GM21390 (cell line): ENCODE results near the gene PDCD10.

ENCODE experiments used
- ATAC-seq: cut with Tn5 transposase; IDR thresholded peaks from one replicate; pipeline ENCODE4 v1.9.1; 2021; ENCODE audit not compliant: unreplicated experiment

The PDCD10 gene

DNA sequence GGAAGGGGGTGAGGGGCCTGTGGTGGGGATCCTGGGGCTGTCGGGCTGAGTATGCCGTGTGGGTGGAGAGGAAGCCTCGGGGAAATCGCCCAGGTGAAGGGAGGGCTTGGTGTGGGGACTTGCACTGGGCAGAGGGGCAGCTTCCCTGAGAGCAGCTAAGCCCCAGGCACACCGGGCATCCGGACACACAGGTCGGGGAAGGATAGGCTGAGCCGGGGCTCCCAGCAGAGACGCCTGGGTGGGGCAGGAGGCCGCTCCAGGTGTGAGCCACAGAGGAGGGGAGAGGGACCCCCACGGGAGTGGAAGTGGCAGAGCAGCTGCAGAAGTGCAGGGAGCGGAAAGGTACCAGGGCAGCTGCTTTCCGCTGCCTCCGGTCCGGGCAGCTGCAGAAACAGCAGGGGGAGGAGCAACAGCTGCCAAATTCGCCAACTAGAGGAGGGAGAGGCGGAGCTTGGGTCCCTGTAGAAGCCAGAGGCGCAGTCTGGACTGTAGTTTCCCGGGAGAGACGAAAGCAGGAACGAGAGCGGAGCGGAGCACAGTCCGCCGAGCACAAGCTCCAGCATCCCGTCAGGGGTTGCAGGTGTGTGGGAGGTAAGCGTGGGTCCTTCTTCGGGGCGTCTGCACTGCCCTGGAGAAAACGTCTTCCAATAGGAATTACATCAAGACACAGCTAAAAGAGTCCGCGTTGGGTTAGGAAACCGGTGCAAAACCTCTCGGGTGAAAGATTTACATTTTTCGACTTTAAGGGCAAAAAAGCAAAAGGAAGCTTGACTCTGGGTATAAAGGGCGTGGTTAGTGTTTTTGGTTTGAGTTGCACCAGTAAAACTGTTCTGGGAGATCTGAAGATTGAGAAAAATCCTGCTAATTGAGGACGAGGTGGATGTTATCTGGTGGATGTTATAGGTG, 794 bp upstream of the PDCD10 start, which contains the start of gene SERPINI1:
Gene SERPINI1, plus strand, starts transcription at position 489 of the 906 bp plus-strand sequence. CDS start 53,408 bp downstream, outside the sequence.
- peak; percentile 59 for ATAC-seq

DNA sequence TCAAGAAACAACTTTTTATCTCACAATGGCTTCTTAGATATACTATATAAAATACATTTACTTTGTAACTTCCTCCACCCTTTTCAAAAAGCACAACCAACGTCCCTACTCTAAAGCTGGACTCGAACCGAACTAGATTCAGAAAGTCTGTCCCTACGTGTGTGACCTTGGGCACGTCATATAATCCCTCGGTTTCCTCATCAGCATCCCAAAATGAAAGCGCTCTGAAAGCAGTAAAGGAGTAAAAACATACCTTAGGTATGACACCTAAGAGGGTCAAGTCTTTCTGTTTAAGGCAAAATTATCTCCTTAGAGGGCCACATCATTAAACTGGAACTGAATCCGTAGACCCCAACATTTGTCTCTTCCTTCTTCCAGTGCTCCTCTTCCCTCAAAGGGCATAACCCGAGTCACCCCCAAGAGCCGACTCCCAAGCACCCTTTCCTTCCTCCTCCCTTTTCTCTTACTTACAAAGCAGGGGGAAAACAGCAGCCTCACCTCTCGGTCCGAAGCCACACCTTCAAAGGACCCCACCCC, 663 bp downstream of the PDCD10 start:
- no peak for ATAC-seq

DNA sequence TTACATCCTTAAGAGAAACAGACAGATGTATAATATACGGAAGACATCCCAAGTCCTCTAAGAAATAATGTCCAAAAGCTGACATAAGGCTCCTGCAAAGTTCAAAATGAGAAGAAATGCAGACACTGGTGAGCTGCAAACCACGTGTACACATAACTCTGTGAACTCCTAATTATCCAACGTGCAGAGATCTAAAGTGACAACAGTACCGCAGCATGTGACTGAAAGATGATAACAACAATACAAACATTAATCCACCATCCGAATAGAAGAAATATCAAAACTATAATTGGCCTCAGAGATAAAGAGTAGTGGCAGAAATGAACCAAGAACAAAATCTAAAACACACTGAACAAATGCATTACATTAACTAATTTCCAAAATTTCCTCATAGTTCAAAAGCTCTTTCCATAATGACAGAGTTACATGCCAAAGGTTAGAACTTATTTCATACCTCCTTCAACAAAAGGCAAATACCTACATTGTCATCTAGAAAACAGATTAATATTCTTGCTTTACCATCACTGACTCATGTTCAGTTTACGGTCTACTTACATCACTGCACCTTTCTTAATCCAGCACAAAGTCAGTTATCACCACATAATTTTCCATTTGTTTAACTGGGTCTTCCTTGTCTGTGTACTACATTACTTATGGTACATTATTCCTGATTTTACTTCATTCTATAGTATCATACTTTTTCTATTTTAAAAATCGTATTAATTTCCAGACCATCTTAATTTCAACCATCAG, 2.2 kb downstream of the PDCD10 start:
- ATAC-seq = no peak

DNA sequence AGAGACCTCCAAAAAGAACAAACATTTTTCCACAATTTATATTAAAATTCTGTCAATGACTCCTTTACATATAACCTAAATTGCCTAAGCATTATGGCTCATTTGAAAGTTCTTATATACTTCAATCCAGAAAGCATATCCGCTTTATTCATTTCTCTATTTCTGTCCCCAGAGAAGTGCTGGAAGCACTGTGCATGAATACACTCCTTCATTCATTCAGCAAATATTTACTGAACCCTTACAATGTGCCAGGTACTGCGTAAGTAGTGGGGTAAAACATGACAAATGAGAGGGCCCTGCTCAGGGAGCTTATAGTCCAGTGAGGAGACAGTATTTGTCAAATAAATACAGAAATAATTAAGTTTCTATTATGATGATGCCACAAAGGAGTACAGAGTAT, 3.3 kb downstream of the PDCD10 start:
- ATAC-seq = no peak

DNA sequence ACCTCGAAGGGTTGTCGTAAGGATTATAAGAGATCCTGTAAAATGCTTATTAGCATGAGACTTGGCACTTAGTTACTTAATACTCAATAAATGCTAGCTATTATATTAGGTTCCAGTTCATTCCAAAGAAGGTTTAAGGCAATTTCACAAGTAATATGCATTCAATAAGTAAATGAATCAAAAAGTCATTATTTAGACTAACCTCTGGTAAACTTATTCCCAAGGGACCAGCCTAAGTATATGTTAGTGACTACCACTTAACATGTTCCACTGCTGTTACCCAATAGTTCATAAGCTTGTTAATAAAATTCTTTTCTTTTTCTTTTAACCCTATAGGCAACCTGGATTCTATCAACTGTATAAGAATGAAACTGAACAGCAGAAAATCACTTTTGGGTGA, 5.1 kb downstream of the PDCD10 start:
- no peak for ATAC-seq

DNA sequence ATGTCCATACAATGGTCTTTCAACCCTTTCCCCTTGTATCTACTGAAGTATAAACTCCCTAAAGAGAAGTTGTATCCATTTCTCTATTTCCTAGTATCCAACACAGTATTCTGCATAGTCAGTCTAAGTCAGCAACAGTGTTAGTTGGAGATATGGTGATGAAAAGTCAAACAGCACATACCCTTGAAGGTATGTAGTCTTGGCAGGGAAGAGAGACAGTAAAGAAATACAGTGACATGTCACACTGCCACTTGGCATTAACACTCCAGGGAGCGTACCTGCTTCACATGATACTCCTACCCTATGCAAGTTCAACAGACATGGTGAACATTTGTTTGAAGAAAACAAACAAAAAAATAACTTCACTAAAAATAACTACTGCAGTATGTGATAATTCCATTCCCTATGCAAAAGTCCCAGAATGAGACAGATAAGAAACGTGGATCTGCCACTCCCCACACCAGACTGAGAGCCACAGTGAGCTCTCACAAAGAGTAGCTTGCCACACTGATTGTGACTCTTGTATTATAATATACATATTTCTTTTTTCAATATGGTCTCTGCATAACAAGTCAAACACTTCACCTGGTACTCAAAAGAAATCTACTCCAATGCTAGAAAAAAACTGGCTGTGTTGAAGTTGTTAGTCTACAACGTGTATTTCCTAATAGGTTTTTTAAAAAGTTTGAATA, 5.9 kb downstream of the PDCD10 start:
- ATAC-seq = no peak

DNA sequence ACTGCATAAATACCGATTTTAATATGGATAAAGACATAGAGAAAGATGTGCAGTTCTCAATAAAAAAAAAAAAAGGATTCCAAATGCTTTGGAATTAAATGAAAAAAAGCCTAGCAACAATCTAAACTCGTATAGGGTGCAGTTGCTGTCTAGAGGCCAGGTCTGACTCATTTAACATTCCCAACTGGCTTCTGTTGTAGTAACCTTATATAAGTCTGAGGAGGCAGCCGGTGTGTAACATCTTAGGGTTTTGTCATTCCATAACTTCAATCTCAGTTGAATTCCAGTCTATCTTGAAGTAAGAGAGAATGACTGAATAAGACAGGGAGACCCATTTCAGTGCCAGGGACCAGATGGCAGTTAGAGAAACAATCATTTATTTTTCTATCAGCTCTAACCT, 6.5 kb downstream of the PDCD10 start:
- ATAC-seq = no peak

DNA sequence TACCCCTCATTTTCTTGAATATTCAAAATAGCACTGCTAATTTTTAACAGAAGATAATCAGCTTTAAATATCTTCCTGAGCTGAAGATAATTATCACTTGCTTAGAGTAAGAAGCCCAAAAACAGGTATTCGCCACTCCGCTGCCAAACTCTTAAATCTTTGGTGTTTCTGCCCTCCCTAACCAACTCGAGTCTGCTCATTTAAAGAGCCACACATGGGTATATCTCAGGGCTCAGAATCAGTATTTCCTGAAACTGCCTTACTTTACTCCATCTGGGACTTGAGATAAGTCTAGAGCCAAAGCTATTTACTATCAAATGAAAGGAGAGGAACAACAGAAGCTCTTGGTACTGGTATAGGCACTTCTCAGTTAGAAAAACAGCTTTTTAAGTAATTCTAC, 10.8 kb downstream of the PDCD10 start:
- ATAC-seq = no peak

DNA sequence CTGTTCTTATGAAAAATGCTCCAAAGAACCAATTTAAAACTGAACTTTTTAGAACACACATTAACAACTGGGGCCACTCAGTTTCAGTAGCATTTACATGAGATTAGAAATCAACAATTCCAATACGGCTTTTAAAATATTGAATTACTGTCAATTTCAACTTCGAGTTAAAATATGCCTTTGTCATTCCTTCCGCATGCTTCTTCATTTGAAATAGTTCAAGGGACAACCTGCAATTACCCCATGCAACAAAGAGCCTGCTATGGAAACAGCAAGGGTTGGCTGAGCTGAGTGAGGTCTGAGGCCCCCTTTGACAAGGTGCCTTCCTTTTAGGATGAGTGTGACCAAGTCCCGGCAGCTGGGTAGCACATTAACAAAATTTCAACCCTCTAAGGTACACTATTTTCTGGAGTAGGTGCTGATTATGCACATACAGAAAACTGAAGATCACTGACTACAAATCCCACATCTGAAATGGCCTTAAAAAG, 11.6 kb downstream of the PDCD10 start:
- no peak for ATAC-seq

DNA sequence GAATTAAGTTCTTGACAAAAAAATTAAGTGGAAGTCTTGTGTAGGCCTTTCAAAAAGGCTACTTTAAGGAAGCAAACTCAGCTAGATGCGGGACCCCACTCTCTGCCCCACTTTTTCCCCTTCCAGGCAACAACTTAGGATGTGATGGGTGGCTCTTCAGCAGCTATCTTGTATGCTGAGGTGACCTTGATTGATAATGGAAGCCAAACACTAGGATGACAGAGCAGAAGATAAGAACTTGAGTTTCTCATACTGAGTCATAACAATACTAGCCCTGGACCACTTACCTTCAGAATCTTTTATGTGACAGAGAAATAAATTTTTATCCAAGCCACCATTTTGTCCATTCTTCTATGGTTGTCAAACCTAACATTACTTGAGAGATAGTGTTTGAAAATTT, 16.1 kb downstream of the PDCD10 start:
- ATAC-seq = no peak

DNA sequence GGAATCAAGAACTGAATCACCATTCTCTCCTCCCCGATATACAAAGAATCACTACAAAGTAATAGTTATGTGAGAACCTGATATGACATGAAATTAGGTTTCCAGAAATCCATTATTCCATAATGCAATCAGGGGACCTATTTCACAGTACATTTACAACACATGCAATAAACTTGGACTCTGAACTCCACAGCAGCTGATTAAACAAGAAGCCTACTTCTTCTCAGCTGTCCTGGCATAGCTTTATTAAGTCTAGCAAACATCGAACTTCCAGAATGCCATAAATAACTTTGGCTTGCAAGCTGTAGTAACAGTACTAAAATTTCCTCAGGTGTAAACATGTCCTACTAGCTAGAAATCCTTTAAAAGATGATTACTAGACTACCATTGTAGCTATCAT, 17.8 kb downstream of the PDCD10 start:
- ATAC-seq = no peak

DNA sequence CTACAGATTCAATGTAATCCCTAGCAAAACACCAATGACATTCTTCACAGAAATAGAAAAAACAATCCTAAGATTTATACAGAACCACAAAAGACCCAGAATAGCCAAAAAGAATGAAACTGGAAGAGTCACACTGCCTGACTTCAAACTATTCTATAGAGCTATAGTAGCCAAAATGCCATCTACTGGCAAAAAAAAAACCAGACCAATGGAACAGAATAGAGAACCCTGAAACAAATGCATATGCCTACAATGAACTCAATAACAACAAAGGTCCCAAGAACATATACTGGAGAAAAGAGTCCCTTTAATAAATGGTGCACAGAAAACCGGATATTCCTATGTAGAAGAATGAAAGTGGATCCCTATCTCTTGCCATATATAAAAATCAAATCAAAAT, 19.8 kb downstream of the PDCD10 start:
- ATAC-seq = no peak

DNA sequence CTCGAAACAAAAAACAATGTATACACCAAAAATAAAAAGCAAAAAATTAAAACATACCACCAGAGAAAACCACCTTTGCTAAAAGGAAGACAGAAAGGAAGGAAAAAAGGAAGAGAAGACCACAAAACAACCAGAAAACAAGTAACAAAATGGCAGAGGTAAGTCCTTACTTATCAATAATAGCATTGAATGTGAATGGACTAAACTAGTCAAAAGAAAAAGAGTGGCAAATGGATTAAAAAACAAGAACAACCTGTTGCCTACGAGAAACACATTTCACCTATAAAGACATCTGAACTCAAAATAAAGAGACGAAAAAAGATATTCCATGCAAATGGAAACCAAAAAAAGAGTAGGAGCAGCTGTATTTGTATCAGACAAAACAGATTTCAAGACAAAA, 22.2 kb downstream of the PDCD10 start:
- no peak for ATAC-seq

DNA sequence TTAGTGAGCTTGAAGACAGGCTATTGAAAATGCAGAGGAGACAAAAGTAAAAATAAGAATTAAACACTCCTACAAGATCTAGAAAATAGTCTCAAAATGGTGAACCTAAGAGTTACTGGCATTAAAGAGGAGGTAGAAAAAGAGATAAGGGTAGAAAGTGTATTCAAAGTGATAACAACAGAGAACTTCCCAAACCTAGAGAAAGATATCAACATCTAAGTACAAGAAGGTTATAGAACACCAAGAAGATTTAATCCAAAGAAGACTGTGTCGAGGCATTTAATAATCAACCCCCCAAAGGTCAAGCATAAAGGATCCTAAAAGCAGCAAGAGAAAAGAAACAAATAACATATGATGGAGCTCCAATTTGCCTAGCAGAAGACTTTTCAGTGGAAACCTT, 23.3 kb downstream of the PDCD10 start:
- ATAC-seq = no peak

DNA sequence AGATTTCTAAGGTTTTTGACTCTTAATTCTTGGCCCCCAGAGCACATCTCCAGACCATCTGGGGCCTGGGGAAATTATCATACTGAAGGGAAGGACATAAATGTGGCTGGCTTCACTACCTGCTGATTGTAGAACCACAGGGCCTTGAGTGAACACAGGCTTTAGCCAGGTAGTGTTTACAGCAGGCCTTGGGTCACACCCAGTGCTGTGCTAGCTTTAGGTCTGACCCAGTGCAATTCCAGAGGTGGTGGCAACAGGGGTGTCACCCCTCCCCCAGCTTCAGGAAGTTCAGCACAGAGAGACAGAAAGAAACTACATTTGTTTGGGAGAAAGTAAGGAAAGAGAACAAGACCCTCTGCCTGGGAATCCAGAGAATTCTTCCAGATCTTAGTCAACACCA, 24.1 kb downstream of the PDCD10 start:
- no peak for ATAC-seq

DNA sequence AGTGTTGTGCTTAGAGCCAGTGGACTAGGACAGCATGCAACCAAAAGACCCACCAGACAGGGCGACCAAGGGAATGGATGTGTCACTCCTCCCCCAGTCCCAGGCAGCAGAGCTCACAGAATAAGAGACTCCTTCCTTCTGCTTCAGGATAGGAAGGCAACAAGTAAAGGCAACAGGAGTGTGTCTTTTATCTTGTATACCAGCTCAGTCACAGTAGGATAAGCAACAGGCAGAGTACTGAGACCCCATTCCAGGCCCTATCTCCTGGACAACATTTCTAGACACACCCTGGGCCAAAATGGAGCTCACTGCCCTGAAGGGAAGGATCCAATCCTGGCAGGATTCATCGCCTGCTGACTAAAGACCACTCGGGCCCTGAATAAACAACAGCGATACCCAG, 25.0 kb downstream of the PDCD10 start:
- no peak for ATAC-seq

DNA sequence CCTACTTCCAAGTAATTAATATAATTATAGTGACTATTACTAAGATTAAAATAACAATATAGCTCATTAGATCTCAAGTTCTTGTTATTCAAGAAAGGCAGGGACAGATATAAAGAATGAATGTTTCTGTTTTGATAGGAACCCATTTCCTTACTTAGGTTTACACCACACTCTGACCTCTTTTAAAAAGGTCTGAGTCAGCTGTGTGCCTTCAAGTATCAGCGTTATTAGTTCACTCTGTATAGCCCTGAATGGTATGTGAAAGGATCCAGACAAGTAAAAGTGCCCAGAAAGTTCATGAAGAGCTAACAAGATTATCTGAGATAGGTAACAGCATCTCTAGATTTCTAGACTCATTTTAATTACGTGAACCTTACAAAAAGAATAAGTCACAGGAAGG, 28.9 kb downstream of the PDCD10 start:
- no peak for ATAC-seq

DNA sequence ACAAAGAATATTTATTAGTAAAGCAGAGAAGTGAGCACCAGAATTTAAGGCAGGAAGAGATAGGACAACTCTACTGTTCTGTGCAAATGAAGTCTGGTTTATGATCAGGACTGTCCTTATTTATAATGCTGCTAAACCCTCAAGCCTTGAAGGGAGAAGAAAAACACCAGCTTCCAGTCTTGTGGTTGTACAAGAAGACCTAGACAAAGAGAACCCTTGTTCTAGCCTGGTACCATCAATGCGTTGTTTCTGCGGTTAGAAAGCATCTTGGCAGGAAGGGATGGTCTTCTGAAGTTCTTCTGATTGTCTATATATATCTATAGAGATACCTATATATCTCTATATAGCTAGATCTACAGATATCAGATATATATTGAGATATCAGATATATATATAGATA, 33.8 kb downstream of the PDCD10 start:
- no peak for ATAC-seq

DNA sequence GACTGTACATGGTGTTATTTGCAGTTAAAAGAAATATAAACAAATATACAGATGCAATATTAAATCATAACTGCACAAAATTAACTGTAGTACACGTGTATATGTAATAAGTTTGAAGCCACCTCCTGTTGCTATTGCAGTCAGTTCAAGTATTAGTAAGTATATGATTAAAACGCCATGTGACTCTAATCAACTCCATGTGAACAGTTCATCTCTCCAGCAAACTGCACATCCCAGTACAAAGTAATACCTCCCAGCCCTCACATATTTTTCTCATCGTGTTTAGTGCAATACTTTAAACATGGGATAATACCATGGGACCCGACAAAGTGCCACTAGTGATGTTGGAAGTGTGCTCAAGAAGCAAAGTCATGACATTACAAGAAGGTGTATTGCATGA, 34.6 kb downstream of the PDCD10 start:
- ATAC-seq = no peak

DNA sequence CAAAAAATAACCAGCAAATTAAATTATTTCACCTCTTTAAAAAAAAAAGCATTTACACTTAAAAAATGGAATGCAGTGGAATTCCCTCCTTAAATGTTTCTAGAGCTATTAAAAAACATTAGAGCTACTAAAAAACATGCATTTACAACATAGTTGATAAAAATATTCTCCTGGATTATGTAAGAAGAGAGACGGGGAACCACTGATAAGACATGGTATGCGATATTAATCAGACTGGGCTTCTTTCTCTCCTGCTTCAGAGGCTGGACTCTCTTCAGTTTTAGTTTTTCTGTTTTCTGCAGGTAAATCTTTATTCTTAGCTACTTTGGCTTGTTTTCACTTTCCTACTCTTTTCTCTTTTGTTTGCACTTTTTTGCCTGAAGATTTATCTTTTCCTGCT, 40.6 kb downstream of the PDCD10 start:
- ATAC-seq = no peak

DNA sequence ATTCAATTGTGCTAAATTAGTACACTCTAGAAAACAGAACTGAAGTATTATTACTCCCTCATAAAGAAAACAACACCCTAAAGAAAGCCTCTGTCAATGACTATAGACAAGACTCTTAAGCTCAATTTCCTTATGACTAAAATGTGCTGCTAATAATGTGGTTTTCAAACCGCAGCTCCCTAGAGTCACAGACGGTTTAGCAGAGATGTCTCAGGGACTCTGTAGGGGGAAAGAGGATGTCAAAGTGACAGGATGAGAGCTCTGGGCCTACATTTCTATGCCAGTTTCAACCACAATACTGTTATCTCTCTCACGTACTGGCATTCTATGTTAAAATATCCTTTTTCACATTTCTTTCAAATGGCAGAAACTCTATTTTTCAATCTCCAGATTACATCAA, 43.3 kb downstream of the PDCD10 start:
- ATAC-seq = peak; percentile 100
